ENCODE measurements around the gene PERM1. TPM values are rescaled to one million over a fixed set of nuclear protein-coding genes. Genes with fewer than 3 reads are reported as not detected.

The PERM1 gene
- total and polyA plus RNA-seq, 7 donors = 13.9 to 249 (median 80.3) TPM

GRCh38 chr1:929712-930632 is 51.9 kb downstream of the PERM1 start:
- WGBS, 3 donors = 75 to 82% (median 76%) methylated on average over 30 to 40 of the region's 40 CpGs
- Histone ChIP-seq H3K4me1 (peaks cover under 1% of the 10 kb centered on the region), H3K27me3 (ENCODE audit: insufficient read depth in 3 of 3, low read length in 2 of 3) (peaks cover 0 to 81% (median 23%) of the 10 kb centered on the region in 3 donors), H3K9me3 (no peaks in the 10 kb centered on the region), H3K36me3 (ENCODE audit: insufficient read depth in 1 of 2, low read depth in 1 of 2) (no peaks in the 10 kb centered on the region), H3K27ac (no peak overlapping the region), H3K4me3 (no peak overlapping the region)
- DNase-seq = no peak
- TF ChIP-seq CTCF (IDR thresholded peaks at IDR 0.05) = no peak
- intact Hi-C loops (cut with DNase I) = no loop called here
- ATAC-seq = no peak

DNA sequence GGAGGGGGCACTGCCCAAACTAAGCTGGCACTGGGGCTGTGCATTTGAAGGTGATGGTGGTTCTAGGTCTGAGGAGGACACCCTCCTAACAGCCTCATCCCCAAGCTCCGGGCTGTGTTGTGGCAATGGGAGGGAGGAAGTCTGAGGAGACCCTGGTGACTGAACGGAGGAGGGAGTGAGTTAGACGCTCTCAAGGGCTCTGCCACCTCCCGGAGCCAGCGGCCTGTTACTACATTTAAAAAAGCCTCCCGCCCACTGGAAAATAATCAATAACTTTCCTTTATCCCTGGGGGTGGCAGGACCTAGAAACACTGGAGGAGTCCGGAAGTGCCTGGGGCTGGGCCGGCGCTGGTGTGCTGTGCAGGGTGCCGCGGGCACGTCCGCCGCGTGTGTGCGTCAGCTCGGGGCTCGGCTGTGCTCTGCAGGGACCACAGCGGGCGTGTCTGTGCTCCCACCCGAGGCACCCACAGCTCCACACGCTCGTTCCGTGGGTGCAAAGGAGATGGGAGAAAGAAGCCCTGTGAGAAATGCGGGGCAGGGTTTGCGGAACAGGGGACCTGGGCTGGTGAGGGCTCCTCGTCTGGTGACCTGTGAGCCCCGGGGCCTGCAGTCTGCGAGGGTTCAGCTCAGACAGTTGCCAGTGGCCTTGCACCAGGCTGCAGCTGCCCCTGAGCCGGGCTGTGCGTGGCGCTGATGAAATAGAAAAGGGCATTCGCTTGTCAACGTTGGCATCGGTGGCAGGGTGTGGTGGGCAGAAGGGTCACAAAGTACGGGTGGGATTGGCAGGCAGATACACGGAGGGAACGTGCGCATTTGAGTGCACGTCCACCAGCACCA is 52.9 kb downstream of the PERM1 start:
- no peaks in the 10 kb centered on the region for H3K36me3 ChIP-seq (ENCODE audit: insufficient read depth in 1 of 2, low read depth in 1 of 2)
- peaks cover 0 to 89% (median 27%) of the 10 kb centered on the region in 3 donors for H3K27me3 ChIP-seq (ENCODE audit: insufficient read depth in 3 of 3, low read length in 2 of 3)
- H3K4me3 ChIP-seq = no peak overlapping the region
- ATAC-seq (no peak), DNase-seq (no peak)
- no peaks in the 10 kb centered on the region for H3K9me3 ChIP-seq
- H3K4me1 ChIP-seq = peaks cover 5% of the 10 kb centered on the region
- no peak for TF ChIP-seq CTCF (IDR thresholded peaks at IDR 0.05)
- no peak overlapping the region for H3K27ac ChIP-seq
- WGBS, 3 donors = 55 to 68% (median 57%) methylated on average over 40 of the region's 40 CpGs
- intact Hi-C loops (cut with DNase I) = no loop called here

DNA sequence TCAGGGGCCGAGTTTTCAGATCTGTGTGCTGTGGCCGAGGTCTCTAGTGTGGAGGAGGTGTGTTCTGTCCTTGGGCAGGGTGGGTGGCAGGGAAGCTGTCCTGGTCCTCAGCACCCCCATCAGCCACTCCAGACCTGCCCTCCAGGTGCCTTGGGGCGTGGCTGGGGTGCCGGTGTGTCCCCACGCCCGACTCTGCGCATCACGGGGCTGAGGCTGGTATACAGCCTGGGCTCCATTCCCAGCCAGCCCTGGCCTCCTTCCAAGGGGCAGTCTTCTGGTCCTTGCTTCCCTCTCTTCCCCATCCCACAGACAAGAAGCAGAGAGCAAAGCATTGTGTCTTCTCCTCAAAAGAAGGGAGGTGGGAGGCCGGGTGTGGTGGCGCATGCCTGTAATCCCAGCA is 54.1 kb downstream of the PERM1 start:
- DNase-seq (no peak), ATAC-seq (no peak)
- Histone ChIP-seq H3K27me3 (ENCODE audit: insufficient read depth in 3 of 3, low read length in 2 of 3) (peaks cover 0 to 86% (median 27%) of the 10 kb centered on the region in 3 donors), H3K9me3 (no peaks in the 10 kb centered on the region), H3K27ac (no peak overlapping the region), H3K36me3 (ENCODE audit: insufficient read depth in 1 of 2, low read depth in 1 of 2) (no peaks in the 10 kb centered on the region), H3K4me3 (no peak overlapping the region), H3K4me1 (peaks cover 11% of the 10 kb centered on the region)
- intact Hi-C loops (cut with DNase I) = no loop called here
- no peak for TF ChIP-seq CTCF (IDR thresholded peaks at IDR 0.05)
- 40 to 62% (median 42%) methylated on average over 10 of the region's 10 CpGs for WGBS, 3 donors

DNA sequence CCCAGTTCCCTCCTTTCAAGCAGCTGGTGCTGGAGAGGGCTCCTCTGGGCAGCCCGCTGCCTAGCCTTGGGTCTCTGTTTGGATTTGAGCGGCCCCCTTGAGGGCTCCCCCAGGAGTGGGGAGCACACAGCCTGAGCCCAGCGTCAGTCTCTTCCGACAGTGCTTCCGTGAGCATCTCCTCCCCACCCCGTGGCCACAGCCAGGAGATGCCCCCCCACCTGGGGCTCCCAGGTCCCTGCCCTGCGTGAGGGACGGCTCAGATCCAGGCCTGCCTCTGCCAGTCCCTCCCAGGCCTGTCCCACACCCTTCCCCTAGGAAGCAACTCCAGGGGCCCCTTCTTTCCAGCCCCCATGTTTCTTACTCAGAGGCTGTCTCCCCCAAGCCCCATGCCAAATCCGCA is 54.7 kb downstream of the PERM1 start:
- Histone ChIP-seq H3K27ac (no peak overlapping the region), H3K4me3 (no peak overlapping the region), H3K9me3 (no peaks in the 10 kb centered on the region), H3K27me3 (ENCODE audit: insufficient read depth in 3 of 3, low read length in 2 of 3) (peaks cover 0 to 81% (median 27%) of the 10 kb centered on the region in 3 donors), H3K4me1 (peaks cover 11% of the 10 kb centered on the region), H3K36me3 (ENCODE audit: insufficient read depth in 1 of 2, low read depth in 1 of 2) (no peaks in the 10 kb centered on the region)
- no peak for TF ChIP-seq CTCF (IDR thresholded peaks at IDR 0.05)
- ATAC-seq (no peak), DNase-seq (no peak)
- 29 to 48% (median 37%) methylated on average over 9 of the region's 9 CpGs for WGBS, 3 donors
- intact Hi-C loops (cut with DNase I) = no loop called here
